ENCODE data around the gene CXCL13.

- TF ChIP-seq CTCF (IDR thresholded peaks at IDR 0.05), result no peak
- no peak for TF ChIP-seq POLR2A (IDR thresholded peaks at IDR 0.05)
These were observed 39.5 kb upstream of the CXCL13 start for GRCh38 chr4:77566148-77566547.
